HCT116 (cell line): ENCODE data around the gene PPM1A. TPM values are rescaled to one million over a fixed set of nuclear protein-coding genes. Genes with fewer than 3 reads are reported as not detected.

Source experiments
- ATAC-seq: fragments of 200-7000 bp; cut with Tn5 transposase; 2 replicates; pipeline ENCODE4 v1.9.1; 2020; ENCODE audit warnings: mild to moderate bottlenecking, moderate library complexity
- BruUV-seq: library from RNA; stranded (reverse); fragments of 400-500 nt; replicated peaks from 2 replicates; lab custom pipeline; 2021; lab: Mats Ljungman, UMichigan
- CTCF ChIA-PET: fragments of 300-600 bp; sonication (Branson Sonifier 250); formaldehyde crosslinking; loops from one replicate; lab custom pipeline; 2021; ENCODE audit warnings: antibody characterized with exemption; lab: Charles Lee
- POLR2A ChIA-PET: fragments of 300-600, 350-600 bp; sonication (Branson Sonifier 250); formaldehyde crosslinking; loops from one replicate; lab custom pipeline; 2021; ENCODE audit warnings: antibody characterized with exemption; lab: Charles Lee
- RAD21 ChIA-PET, 2 experiments: fragments of 300-600 bp; sonication (Branson Sonifier 250); formaldehyde crosslinking; loops; one replicate each; lab custom pipeline; 2023; ENCODE audit warnings: low total read pairs in 2 of 2; ENCODE audit not compliant: uncharacterized antibody in 2 of 2, unreplicated experiment in 2 of 2, low non-redundant PET in 1 of 2; lab: Charles Lee
- DNase-seq: peaks from one replicate; pipeline ENCODE4 v3.0.0-alpha.2; 2010; ENCODE audit warnings: low read depth, low spot score
- H2AFZ ChIP-seq: fragments of 200-600 bp; shearing (Covaris generic), sonication (generic); 2 replicates; pipeline ENCODE4 v1.6.1; 2017; ENCODE audit warnings: low read depth, mixed run types, mixed read lengths, antibody characterized with exemption, low read length; ENCODE audit not compliant: poor library complexity, severe bottlenecking
- H3K27ac ChIP-seq: 2 replicates; pipeline ENCODE4 v1.5.1; 2012; ENCODE audit warnings: low read depth, low read length
- H3K27me3 ChIP-seq: fragments of 200-600 bp; sonication (generic); 2 replicates; pipeline ENCODE4 v1.6.1; 2016; ENCODE audit warnings: mixed run types, low read length, mixed read lengths; ENCODE audit not compliant: insufficient read depth
- H3K36me3 ChIP-seq, 2 experiments: fragments of 200-500 bp in 1 of 2; fragments of 200-600 bp in 1 of 2; sonication (Bioruptor generic) in 1 of 2; sonication (generic) in 1 of 2; 2 replicates each; pipeline versions ENCODE4 v1.5.1 to v1.6.1; 2014 to 2016; ENCODE audit warnings: low read length in 2 of 2, inconsistent platforms in 1 of 2, mixed read lengths in 1 of 2, mixed run types in 1 of 2; ENCODE audit not compliant: insufficient read depth in 2 of 2, control insufficient read depth in 1 of 2
- H3K4me1 ChIP-seq, 2 experiments: fragments of 200-600 bp in 1 of 2; sonication (generic) in 1 of 2; 2 replicates each; pipeline versions ENCODE4 v1.5.1 to v1.6.1; 2012 to 2017; ENCODE audit warnings: low read length in 2 of 2, inconsistent platforms in 1 of 2, mild to moderate bottlenecking in 1 of 2, mixed read lengths in 1 of 2, mixed run types in 1 of 2, moderate library complexity in 1 of 2; ENCODE audit not compliant: insufficient read depth in 2 of 2, control insufficient read depth in 1 of 2
- H3K4me2 ChIP-seq: fragments of 200-600 bp; sonication (generic); 2 replicates; pipeline ENCODE4 v1.6.1; 2017; ENCODE audit warnings: mixed run types, low read length, mixed read lengths
- H3K4me3 ChIP-seq, 2 experiments: fragments of 200-600 bp in 1 of 2; sonication (generic) in 1 of 2; replicated peaks in 1 of 2; 2 replicates each; pipeline ENCODE4 v1.5.1; 2011 to 2016; ENCODE audit warnings: low read length in 2 of 2, control low read depth in 1 of 2, low read depth in 1 of 2, mild to moderate bottlenecking in 1 of 2, mixed read lengths in 1 of 2, mixed run types in 1 of 2
- H3K79me2 ChIP-seq: fragments of 200-600 bp; sonication (generic); 2 replicates; pipeline ENCODE4 v1.6.1; 2017; ENCODE audit warnings: mild to moderate bottlenecking, mixed run types, low read length, moderate library complexity, mixed read lengths; ENCODE audit not compliant: insufficient read depth
- H3K9ac ChIP-seq: fragments of 200-600 bp; sonication (generic); 2 replicates; pipeline ENCODE4 v1.6.1; 2016; ENCODE audit warnings: low read length, mixed read lengths
- H3K9me2 ChIP-seq: fragments of 200-600 bp; sonication (generic), shearing (Covaris generic); 2 replicates; pipeline ENCODE4 v1.6.1; 2017; ENCODE audit warnings: mixed run types, mild to moderate bottlenecking, moderate library complexity; ENCODE audit not compliant: insufficient read depth
- H3K9me3 ChIP-seq, 2 experiments: fragments of 200-500 bp in 1 of 2; fragments of 200-600 bp in 1 of 2; sonication (Bioruptor generic) in 1 of 2; sonication (generic) in 1 of 2; 2 replicates each; pipeline ENCODE4 v1.6.1; 2014 to 2017; ENCODE audit warnings: low read length in 2 of 2, mixed read lengths in 2 of 2, inconsistent platforms in 1 of 2, low read depth in 1 of 2, mild to moderate bottlenecking in 1 of 2, mixed run types in 1 of 2, moderate library complexity in 1 of 2; ENCODE audit not compliant: control insufficient read depth in 1 of 2, insufficient read depth in 1 of 2
- H4K20me1 ChIP-seq: fragments of 200-600 bp; sonication (generic), shearing (Covaris generic); 2 replicates; pipeline ENCODE4 v1.6.1; 2017; ENCODE audit warnings: mixed run types, mild to moderate bottlenecking, moderate library complexity; ENCODE audit not compliant: insufficient read depth
- CBX3 ChIP-seq: IDR thresholded peaks from 2 replicates; pipeline ENCODE4 v1.6.1; 2012; ENCODE audit warnings: low read depth
- CEBPB ChIP-seq: IDR thresholded peaks from 2 replicates; pipeline ENCODE4 v1.6.1; 2012; ENCODE audit warnings: low read depth
- EZH2 ChIP-seq: fragments of 200-600 bp; sonication (generic); IDR thresholded peaks from 2 replicates; pipeline ENCODE4 v1.6.1; 2017; ENCODE audit warnings: antibody characterized with exemption, mixed run types
- JUND ChIP-seq: IDR thresholded peaks from 2 replicates; pipeline ENCODE4 v1.6.1; 2012
- RAD21 ChIP-seq: IDR thresholded peaks from 2 replicates; pipeline ENCODE4 v1.6.1; 2012; ENCODE audit warnings: low read depth, mild to moderate bottlenecking
- TCF7L2 ChIP-seq: IDR thresholded peaks from 2 replicates; pipeline ENCODE4 v1.7.0; 2011; ENCODE audit warnings: borderline replicate concordance, inconsistent platforms; ENCODE audit not compliant: insufficient read depth, insufficient read length; ENCODE audit errors: extremely low read depth
- YY1 ChIP-seq: IDR thresholded peaks from 2 replicates; pipeline ENCODE4 v1.6.1; 2011; ENCODE audit warnings: low read length, low read depth, moderate library complexity, mild to moderate bottlenecking; ENCODE audit not compliant: insufficient replicate concordance; ENCODE audit errors: extremely low read depth
- ZFX ChIP-seq: fragments of 450-650 bp; IDR thresholded peaks from 2 replicates; pipeline ENCODE4 v1.6.1; 2017
- ZNF274 ChIP-seq: fragments of 200-500 bp; sonication (Bioruptor generic); IDR thresholded peaks from 2 replicates; pipeline ENCODE4 v1.6.1; 2014; ENCODE audit warnings: mild to moderate bottlenecking, low read depth, low read length, inconsistent platforms
- intact Hi-C: fragments of 100-400 bp; cut with micrococcal nuclease; formaldehyde crosslinking; loops from 2 replicates; pipeline ENCODE4 v1.10.0; 2022
- total RNA-seq: library from RNA; stranded (reverse); gene quantifications from one replicate; pipeline ENCODE4 v1.2.1, GENCODE V29; 2021; ENCODE audit not compliant: unreplicated experiment
- TF ChIP-seq, protein P1 (sequence below): IDR thresholded peaks from 2 replicates; pipeline ENCODE4 v1.6.1; 2012
- TF ChIP-seq, protein P2 (sequence below): IDR thresholded peaks from 2 replicates; pipeline ENCODE4 v1.6.1; 2012

PPM1A gene
- total RNA-seq, 1 experiment from 2014 or later, result 32.8 TPM

DNA sequence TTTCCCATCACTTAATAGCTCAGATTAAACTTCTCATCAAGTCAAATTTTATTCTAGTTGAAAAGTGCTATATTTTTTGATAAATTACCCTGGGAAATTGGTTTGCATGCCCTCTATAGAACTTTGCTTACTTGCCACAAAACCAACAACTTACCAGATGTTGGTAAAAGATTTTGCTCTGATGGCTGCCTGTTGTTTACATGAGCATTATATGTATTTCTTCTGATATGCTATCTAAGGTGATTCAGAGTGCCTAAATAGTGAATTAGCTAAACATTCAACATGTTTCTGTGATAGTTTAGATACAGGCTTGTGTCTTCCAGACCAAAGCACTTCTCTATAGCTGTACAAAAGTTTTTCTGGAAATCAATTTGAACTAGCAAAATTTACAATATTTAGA is 51.0 kb downstream of the PPM1A start:
- no peaks in the 10 kb centered on the region for H3K27me3 ChIP-seq
- CTCF ChIA-PET, result interaction anchor here (1.7 to 2.8 kb wide), 3 partner anchors 10 to 34 kb away, joined by 4 to 11 read pairs (median 9); no protein-coding TSS in a partner anchor
- H3K9me2 ChIP-seq, result no peaks in the 10 kb centered on the region
- no peak overlapping the region for H2AFZ ChIP-seq
- no peak for ATAC-seq
- POLR2A ChIA-PET, result no interaction called here
- no peak overlapping the region for H3K9ac ChIP-seq
- H3K9me3 ChIP-seq, result no peaks in the 10 kb centered on the region
- H4K20me1 ChIP-seq, result no peaks in the 10 kb centered on the region
- no peaks in the 10 kb centered on the region for H3K36me3 ChIP-seq
- TF ChIP-seq CEBPB (no peak), YY1 (no peak), TCF7L2 (no peak), ZNF274 (no peak), ZFX (no peak), CBX3 (no peak), JUND (no peak), EZH2 (no peak)
- TF ChIP-seq, protein P1, sequence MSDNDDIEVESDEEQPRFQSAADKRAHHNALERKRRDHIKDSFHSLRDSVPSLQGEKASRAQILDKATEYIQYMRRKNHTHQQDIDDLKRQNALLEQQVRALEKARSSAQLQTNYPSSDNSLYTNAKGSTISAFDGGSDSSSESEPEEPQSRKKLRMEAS, result no peak
- TF ChIP-seq, protein P2, sequence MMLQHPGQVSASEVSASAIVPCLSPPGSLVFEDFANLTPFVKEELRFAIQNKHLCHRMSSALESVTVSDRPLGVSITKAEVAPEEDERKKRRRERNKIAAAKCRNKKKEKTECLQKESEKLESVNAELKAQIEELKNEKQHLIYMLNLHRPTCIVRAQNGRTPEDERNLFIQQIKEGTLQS, result no peak
- TF ChIP-seq, all 23 proteins: peak for 0
- Histone ChIP-seq H3K79me2 (no peaks in the 10 kb centered on the region), H3K4me2 (no peak overlapping the region), H3K4me3 (no peak overlapping the region), H3K4me1 (no peaks in the 10 kb centered on the region), H3K27ac (no peak overlapping the region)
- no TSS peak for BruUV-seq
- RAD21 ChIA-PET, result no interaction called here
- intact Hi-C loops, result no loop called here
- no peak for DNase-seq

DNA sequence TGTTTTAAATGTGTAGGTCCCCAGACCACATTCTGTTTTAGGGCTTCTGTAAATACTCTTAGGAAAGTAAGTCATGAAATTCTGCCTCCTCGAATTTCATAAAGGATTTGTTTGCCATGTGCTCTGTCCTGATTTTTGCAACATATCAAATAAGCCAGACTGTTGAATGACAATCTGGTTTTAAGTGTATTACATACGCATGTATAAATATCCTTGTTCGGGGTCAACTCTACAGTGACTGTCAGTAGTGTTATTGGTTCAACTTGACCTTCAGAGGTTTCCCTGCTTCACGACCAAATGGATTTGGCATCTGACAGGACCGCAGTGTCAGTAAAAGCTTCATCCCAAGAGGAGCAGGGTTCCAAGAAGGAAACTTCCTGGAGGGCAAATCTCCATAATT is 52.7 kb downstream of the PPM1A start:
- Histone ChIP-seq H3K9ac (no peak overlapping the region), H3K36me3 (no peaks in the 10 kb centered on the region), H4K20me1 (no peaks in the 10 kb centered on the region), H3K9me3 (no peaks in the 10 kb centered on the region), H2AFZ (no peak overlapping the region), H3K27ac (no peak overlapping the region), H3K9me2 (no peaks in the 10 kb centered on the region), H3K79me2 (no peaks in the 10 kb centered on the region), H3K4me1 (no peaks in the 10 kb centered on the region), H3K4me3 (no peak overlapping the region), H3K4me2 (no peak overlapping the region), H3K27me3 (no peaks in the 10 kb centered on the region)
- ChIA-PET POLR2A (no interaction called here), CTCF (interaction anchor here (2.8 kb wide), 1 partner anchor 35 kb away, joined by 11 read pairs; no protein-coding TSS in a partner anchor), RAD21 (no interaction called here)
- DNase-seq (no peak), ATAC-seq (no peak)
- TF ChIP-seq ZNF274, result no peak
- no peak for TF ChIP-seq CEBPB
- no peak for TF ChIP-seq ZFX
- no peak for TF ChIP-seq TCF7L2
- TF ChIP-seq RAD21, result no peak
- no TSS peak for BruUV-seq
- intact Hi-C loops, result no loop called here
